Measurements from ENCODE around the gene NME9.
"Not testable (repeated sequence)": the region's sequence is repeated elsewhere in the genome, so short reads cannot be mapped to it uniquely, and the experiment has no call there.

The NME9 gene

GRCh38 chr3:138329127-138329983 lies at the start of gene NME9:
TSS of gene NME9 (minus strand) at chr3:138329851. CDS start at chr3:138329335, 516 bp downstream.
- DNase-seq, result peak; percentile 99

GRCh38 chr3:138378990-138379389 lies 49.3 kb upstream of the NME9 start:
- no peak for DNase-seq

GRCh38 chr3:138378331-138378730 lies 48.7 kb upstream of the NME9 start:
- DNase-seq, result no peak

GRCh38 chr3:138377804-138378203 lies 48.2 kb upstream of the NME9 start:
- DNase-seq, result no peak

GRCh38 chr3:138377212-138377611 lies 47.6 kb upstream of the NME9 start:
- not testable (repeated sequence) for DNase-seq

GRCh38 chr3:138376663-138377062 lies 47.0 kb upstream of the NME9 start:
- no peak for DNase-seq

GRCh38 chr3:138375447-138375846 lies 45.8 kb upstream of the NME9 start:
- DNase-seq, result no peak

GRCh38 chr3:138374573-138375134 lies 45.0 kb upstream of the NME9 start:
- no peak for DNase-seq

GRCh38 chr3:138373736-138374094 lies 44.1 kb upstream of the NME9 start:
- DNase-seq, result no peak

GRCh38 chr3:138373087-138373735 lies 43.6 kb upstream of the NME9 start:
- DNase-seq, result no peak

- no peak for DNase-seq
Observed at GRCh38 chr3:138371070-138371965, 41.7 kb upstream of the NME9 start.

- no peak for DNase-seq
Observed at GRCh38 chr3:138370321-138370720, 40.7 kb upstream of the NME9 start.

- no peak for DNase-seq
Observed at GRCh38 chr3:138369151-138369900, 39.7 kb upstream of the NME9 start.

GRCh38 chr3:138367911-138368310 lies 38.3 kb upstream of the NME9 start:
- DNase-seq, result no peak

GRCh38 chr3:138367326-138367850 lies 37.7 kb upstream of the NME9 start:
- no peak for DNase-seq

- DNase-seq, result no peak
Observed at GRCh38 chr3:138366006-138366759, 36.5 kb upstream of the NME9 start.

- DNase-seq, result no peak
Observed at GRCh38 chr3:138365253-138365555, 35.6 kb upstream of the NME9 start.

GRCh38 chr3:138364356-138365252 lies 35.0 kb upstream of the NME9 start:
- DNase-seq, result no peak

GRCh38 chr3:138363322-138363721 lies 33.7 kb upstream of the NME9 start:
- DNase-seq, result no peak

GRCh38 chr3:138362538-138362937 lies 32.9 kb upstream of the NME9 start:
- DNase-seq, result no peak

Measured in NCI-H524 (cell line).